ENCODE results near the gene NDUFC2.

- TF ChIP-seq CTCF (conservative IDR thresholded peaks at IDR 0.05), result no peak
- no peak for TF ChIP-seq ZFX (IDR thresholded peaks at IDR 0.05)
Measured at GRCh38 chr11:78019808-78020207, 59.9 kb downstream of the NDUFC2 start.
